Measurements from ENCODE around the gene NCAPG2.

Gene NCAPG2

DNA sequence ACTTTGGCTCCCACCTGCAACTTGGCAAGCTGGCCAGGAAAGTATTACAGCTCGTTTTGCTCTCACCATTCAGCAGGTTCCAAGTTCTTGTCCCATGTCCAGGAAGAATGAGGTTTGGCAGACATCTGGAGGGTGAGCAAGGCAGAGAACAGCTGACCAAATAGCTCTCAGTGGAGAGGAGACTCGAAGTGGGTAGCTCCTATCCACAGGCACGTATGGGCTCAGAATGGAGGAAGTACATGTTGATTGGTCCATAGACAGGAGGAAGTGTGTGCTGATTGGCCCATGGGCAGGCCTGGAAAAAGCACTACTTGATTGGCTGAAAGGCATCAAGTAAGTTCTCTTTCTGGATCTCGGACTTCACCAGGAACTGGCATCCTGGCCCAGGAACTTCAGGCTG is 3.0 kb upstream of the NCAPG2 start:
- TF ChIP-seq POLR2AphosphoS5 (IDR thresholded peaks at IDR 0.05; ENCODE audit: low read depth, low read length), result no peak

GRCh38 chr7:158706710-158707590 is 2.3 kb upstream of the NCAPG2 start:
- TF ChIP-seq FOXP2 (optimal IDR thresholded peaks at IDR 0.05; ENCODE audit: borderline replicate concordance, extremely low read depth, extremely low read length, insufficient read depth) (no peak), POLR2AphosphoS5 (IDR thresholded peaks at IDR 0.05; ENCODE audit: low read depth, low read length) (no peak), TAF1 (IDR thresholded peaks at IDR 0.05; ENCODE audit: borderline replicate concordance, insufficient read depth, low read length) (no peak), SIN3A (IDR thresholded peaks at IDR 0.05; ENCODE audit: borderline replicate concordance, insufficient read depth, low read length) (no peak)
- TF ChIP-seq, protein P1, sequence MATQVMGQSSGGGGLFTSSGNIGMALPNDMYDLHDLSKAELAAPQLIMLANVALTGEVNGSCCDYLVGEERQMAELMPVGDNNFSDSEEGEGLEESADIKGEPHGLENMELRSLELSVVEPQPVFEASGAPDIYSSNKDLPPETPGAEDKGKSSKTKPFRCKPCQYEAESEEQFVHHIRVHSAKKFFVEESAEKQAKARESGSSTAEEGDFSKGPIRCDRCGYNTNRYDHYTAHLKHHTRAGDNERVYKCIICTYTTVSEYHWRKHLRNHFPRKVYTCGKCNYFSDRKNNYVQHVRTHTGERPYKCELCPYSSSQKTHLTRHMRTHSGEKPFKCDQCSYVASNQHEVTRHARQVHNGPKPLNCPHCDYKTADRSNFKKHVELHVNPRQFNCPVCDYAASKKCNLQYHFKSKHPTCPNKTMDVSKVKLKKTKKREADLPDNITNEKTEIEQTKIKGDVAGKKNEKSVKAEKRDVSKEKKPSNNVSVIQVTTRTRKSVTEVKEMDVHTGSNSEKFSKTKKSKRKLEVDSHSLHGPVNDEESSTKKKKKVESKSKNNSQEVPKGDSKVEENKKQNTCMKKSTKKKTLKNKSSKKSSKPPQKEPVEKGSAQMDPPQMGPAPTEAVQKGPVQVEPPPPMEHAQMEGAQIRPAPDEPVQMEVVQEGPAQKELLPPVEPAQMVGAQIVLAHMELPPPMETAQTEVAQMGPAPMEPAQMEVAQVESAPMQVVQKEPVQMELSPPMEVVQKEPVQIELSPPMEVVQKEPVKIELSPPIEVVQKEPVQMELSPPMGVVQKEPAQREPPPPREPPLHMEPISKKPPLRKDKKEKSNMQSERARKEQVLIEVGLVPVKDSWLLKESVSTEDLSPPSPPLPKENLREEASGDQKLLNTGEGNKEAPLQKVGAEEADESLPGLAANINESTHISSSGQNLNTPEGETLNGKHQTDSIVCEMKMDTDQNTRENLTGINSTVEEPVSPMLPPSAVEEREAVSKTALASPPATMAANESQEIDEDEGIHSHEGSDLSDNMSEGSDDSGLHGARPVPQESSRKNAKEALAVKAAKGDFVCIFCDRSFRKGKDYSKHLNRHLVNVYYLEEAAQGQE (IDR thresholded peaks at IDR 0.05; ENCODE audit: insufficient read depth in 1 of 2, low read depth in 2 of 2, low read length in 2 of 2), result no peak

DNA sequence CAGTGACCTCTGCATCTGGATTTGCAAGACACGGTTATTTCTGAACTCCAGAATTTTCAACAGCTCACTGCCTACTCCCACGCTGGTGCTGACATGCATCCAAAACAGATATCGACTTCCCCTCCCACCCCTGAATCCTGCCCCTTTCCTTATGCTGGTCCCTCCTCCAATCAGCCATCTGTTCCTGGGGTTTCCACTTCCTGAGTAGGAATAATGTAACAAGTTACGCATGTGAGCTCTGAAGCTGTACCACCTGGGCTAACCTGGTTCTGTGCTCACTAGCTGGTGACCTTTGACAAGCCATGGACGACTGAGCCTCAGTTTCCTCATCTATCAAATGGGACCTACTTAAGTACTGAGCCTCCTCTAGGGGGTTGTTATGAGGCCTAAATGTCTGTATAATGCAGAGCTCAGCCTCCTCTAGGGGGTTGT is 1.7 kb upstream of the NCAPG2 start:
- TF ChIP-seq FOXP2 (optimal IDR thresholded peaks at IDR 0.05; ENCODE audit: borderline replicate concordance, extremely low read depth, extremely low read length, insufficient read depth) (no peak), POLR2AphosphoS5 (IDR thresholded peaks at IDR 0.05; ENCODE audit: low read depth, low read length) (no peak), TAF1 (IDR thresholded peaks at IDR 0.05; ENCODE audit: borderline replicate concordance, insufficient read depth, low read length) (no peak), SIN3A (IDR thresholded peaks at IDR 0.05; ENCODE audit: borderline replicate concordance, insufficient read depth, low read length) (no peak)
- TF ChIP-seq, protein P1 (IDR thresholded peaks at IDR 0.05; ENCODE audit: insufficient read depth in 1 of 2, low read depth in 2 of 2, low read length in 2 of 2), result no peak

- TF ChIP-seq TAF1 (IDR thresholded peaks at IDR 0.05; ENCODE audit: borderline replicate concordance, insufficient read depth, low read length) (no peak), FOXP2 (optimal IDR thresholded peaks at IDR 0.05; ENCODE audit: borderline replicate concordance, extremely low read depth, extremely low read length, insufficient read depth) (no peak), SIN3A (IDR thresholded peaks at IDR 0.05; ENCODE audit: borderline replicate concordance, insufficient read depth, low read length) (no peak), POLR2AphosphoS5 (IDR thresholded peaks at IDR 0.05; ENCODE audit: low read depth, low read length) (no peak)
- TF ChIP-seq, protein P1 (IDR thresholded peaks at IDR 0.05; ENCODE audit: insufficient read depth in 1 of 2, low read depth in 2 of 2, low read length in 2 of 2), result no peak
Measured at GRCh38 chr7:158705234-158705850, 738 bp upstream of the NCAPG2 start.

DNA sequence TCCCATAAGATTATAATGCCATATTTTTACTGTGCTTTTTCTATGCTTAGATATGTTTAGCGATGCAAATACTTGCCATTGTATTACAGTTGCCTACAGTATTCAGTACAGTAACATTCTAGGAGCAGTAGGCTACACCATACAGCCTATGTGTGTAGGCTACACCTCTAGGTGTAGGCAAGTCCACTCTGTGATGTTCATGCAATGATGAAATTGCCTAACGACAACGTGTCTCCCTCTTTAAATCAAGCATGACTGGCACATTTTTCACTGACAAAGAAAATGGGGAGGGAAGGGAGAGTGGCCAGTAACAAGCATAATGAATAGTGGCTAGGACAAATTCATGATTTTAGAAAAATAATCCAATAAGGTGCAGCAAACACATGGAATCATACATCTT is 1.7 kb downstream of the NCAPG2 start:
- TF ChIP-seq FOXP2 (optimal IDR thresholded peaks at IDR 0.05; ENCODE audit: borderline replicate concordance, extremely low read depth, extremely low read length, insufficient read depth) (no peak), POLR2AphosphoS5 (IDR thresholded peaks at IDR 0.05; ENCODE audit: low read depth, low read length) (no peak), SIN3A (IDR thresholded peaks at IDR 0.05; ENCODE audit: borderline replicate concordance, insufficient read depth, low read length) (no peak), TAF1 (IDR thresholded peaks at IDR 0.05; ENCODE audit: borderline replicate concordance, insufficient read depth, low read length) (no peak)
- TF ChIP-seq, protein P1 (IDR thresholded peaks at IDR 0.05; ENCODE audit: insufficient read depth in 1 of 2, low read depth in 2 of 2, low read length in 2 of 2), result no peak

Data from PFSK-1 (cell line).